ENCODE data around the gene C16orf74.

GRCh38 chr16:85698459-85698891 is 52.4 kb downstream of the C16orf74 start:
- no peak for TF ChIP-seq EZH2 (optimal IDR thresholded peaks at IDR 0.05; ENCODE audit: low read depth, low read length)
- no peak for TF ChIP-seq CTCF (IDR thresholded peaks at IDR 0.05; ENCODE audit: low read length)
